Stomach (tissue), 4 donors: ENCODE results near the gene FBXW11.

Experiments used
- POLR2AphosphoS5 ChIP-seq, 3 donors: sonication (generic); formaldehyde crosslinking; IDR thresholded peaks; one replicate each; pipeline ENCODE4 v1.6.1; 2016; ENCODE audit warnings: antibody characterized with exemption in 3 of 3
- TF ChIP-seq, protein P1 (sequence below), 7 experiments: fragments of 450-650 bp in 4 of 7; fragments of 200-600 bp in 3 of 7; sonication (generic) in 3 of 7; IDR thresholded peaks; one replicate each; pipeline ENCODE4 v1.5.1; 2016 to 2019; ENCODE audit warnings: antibody characterized with exemption in 7 of 7, control low read depth in 2 of 7, mild to moderate bottlenecking in 1 of 7

DNA sequence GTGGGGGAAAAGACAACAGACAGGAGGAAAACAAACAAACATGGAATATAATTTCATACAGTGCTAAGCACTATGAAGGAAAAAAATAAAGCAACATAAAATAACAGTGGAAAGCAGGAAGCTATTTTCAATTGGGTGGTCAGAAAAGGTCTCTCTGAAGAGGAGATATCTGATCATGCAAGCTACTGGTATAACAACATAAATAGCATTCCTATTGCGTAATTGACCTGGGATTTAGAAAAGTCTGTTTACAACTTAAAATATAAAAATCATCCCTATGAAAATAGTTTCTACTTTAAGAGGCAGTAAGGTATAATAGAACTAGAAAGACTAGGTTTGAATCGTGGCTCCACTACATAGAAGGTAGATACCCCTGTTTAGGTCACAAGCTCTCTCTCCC, 61.4 kb downstream of the FBXW11 start:
- TF ChIP-seq POLR2AphosphoS5 (IDR thresholded peaks at IDR 0.05) = no peak
- TF ChIP-seq, protein P1, sequence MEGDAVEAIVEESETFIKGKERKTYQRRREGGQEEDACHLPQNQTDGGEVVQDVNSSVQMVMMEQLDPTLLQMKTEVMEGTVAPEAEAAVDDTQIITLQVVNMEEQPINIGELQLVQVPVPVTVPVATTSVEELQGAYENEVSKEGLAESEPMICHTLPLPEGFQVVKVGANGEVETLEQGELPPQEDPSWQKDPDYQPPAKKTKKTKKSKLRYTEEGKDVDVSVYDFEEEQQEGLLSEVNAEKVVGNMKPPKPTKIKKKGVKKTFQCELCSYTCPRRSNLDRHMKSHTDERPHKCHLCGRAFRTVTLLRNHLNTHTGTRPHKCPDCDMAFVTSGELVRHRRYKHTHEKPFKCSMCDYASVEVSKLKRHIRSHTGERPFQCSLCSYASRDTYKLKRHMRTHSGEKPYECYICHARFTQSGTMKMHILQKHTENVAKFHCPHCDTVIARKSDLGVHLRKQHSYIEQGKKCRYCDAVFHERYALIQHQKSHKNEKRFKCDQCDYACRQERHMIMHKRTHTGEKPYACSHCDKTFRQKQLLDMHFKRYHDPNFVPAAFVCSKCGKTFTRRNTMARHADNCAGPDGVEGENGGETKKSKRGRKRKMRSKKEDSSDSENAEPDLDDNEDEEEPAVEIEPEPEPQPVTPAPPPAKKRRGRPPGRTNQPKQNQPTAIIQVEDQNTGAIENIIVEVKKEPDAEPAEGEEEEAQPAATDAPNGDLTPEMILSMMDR (IDR thresholded peaks at IDR 0.05) = no peak
